HS-27A (cell line): ENCODE measurements around the gene MAP3K7.
A peak's percentile ranks its signal among the peaks of the same experiment; 100 is the strongest.

ENCODE experiments used
- DNase-seq: peaks from one replicate; pipeline ENCODE4 v3.0.0-alpha.2; 2012; ENCODE audit warnings: low read depth, missing footprints

MAP3K7 gene

GRCh38 chr6:90484385-90484784 is 102.5 kb downstream of the MAP3K7 start:
- DNase-seq = no peak

- DNase-seq = no peak
Measured at GRCh38 chr6:90483956-90484355, 102.9 kb downstream of the MAP3K7 start.

- no peak for DNase-seq
Measured at GRCh38 chr6:90483116-90483839, 103.6 kb downstream of the MAP3K7 start.

- DNase-seq = no peak
Measured at GRCh38 chr6:90480666-90481065, 106.2 kb downstream of the MAP3K7 start.

GRCh38 chr6:90479603-90479926 is 107.3 kb downstream of the MAP3K7 start:
- no peak for DNase-seq

- DNase-seq = peak; percentile 46
Measured at GRCh38 chr6:90478789-90479602, 107.9 kb downstream of the MAP3K7 start.

GRCh38 chr6:90478278-90478677 is 108.6 kb downstream of the MAP3K7 start:
- DNase-seq = no peak

- DNase-seq = no peak
Measured at GRCh38 chr6:90477366-90477765, 109.5 kb downstream of the MAP3K7 start.

- DNase-seq = no peak
Measured at GRCh38 chr6:90472716-90473115, 114.2 kb downstream of the MAP3K7 start.

GRCh38 chr6:90471263-90471662 is 115.6 kb downstream of the MAP3K7 start:
- DNase-seq = no peak

- DNase-seq = no peak
Measured at GRCh38 chr6:90469906-90470305, 117.0 kb downstream of the MAP3K7 start.

- DNase-seq = no peak
Measured at GRCh38 chr6:90468859-90469258, 118.0 kb downstream of the MAP3K7 start.

- no peak for DNase-seq
Measured at GRCh38 chr6:90468080-90468479, 118.8 kb downstream of the MAP3K7 start.

GRCh38 chr6:90467546-90467945 is 119.3 kb downstream of the MAP3K7 start:
- no peak for DNase-seq

- DNase-seq = no peak
Measured at GRCh38 chr6:90466154-90466940, 120.5 kb downstream of the MAP3K7 start.

GRCh38 chr6:90465686-90466085 is 121.2 kb downstream of the MAP3K7 start:
- no peak for DNase-seq

- no peak for DNase-seq
Measured at GRCh38 chr6:90464507-90464906, 122.4 kb downstream of the MAP3K7 start.

- DNase-seq = no peak
Measured at GRCh38 chr6:90463874-90464273, 123.0 kb downstream of the MAP3K7 start.
